Muscle layer of duodenum (tissue), 2 donors: ENCODE results near the gene KNG1.

ENCODE experiments used
- H3K27ac ChIP-seq: one replicate; pipeline ENCODE4 v1.7.0; 2013; ENCODE audit warnings: mild to moderate bottlenecking, low read length
- H3K27me3 ChIP-seq: one replicate; pipeline ENCODE4 v1.7.0; 2013; ENCODE audit warnings: low read depth, mild to moderate bottlenecking, control low read depth, low read length
- H3K36me3 ChIP-seq, 2 donors: one replicate each; pipeline ENCODE4 v1.7.0; 2013; ENCODE audit warnings: low read length in 2 of 2, control low read depth in 1 of 2, mild to moderate bottlenecking in 1 of 2; ENCODE audit not compliant: insufficient read depth in 2 of 2, control insufficient read depth in 1 of 2
- H3K4me1 ChIP-seq, 2 donors: one replicate each; pipeline ENCODE4 v1.7.0; 2013; ENCODE audit warnings: low read length in 2 of 2, mild to moderate bottlenecking in 2 of 2, control low read depth in 1 of 2, moderate library complexity in 1 of 2; ENCODE audit not compliant: insufficient read depth in 2 of 2, control insufficient read depth in 1 of 2
- H3K4me3 ChIP-seq, 2 donors: one replicate each; pipeline ENCODE4 v1.7.0; 2013; ENCODE audit warnings: low read length in 2 of 2, low read depth in 1 of 2, mild to moderate bottlenecking in 1 of 2
- H3K9me3 ChIP-seq, 2 donors: one replicate each; pipeline ENCODE4 v1.7.0; 2013; ENCODE audit warnings: low read length in 2 of 2, control low read depth in 1 of 2, mild to moderate bottlenecking in 1 of 2; ENCODE audit not compliant: control insufficient read depth in 1 of 2
- donor health status: healthy.

Gene KNG1

DNA sequence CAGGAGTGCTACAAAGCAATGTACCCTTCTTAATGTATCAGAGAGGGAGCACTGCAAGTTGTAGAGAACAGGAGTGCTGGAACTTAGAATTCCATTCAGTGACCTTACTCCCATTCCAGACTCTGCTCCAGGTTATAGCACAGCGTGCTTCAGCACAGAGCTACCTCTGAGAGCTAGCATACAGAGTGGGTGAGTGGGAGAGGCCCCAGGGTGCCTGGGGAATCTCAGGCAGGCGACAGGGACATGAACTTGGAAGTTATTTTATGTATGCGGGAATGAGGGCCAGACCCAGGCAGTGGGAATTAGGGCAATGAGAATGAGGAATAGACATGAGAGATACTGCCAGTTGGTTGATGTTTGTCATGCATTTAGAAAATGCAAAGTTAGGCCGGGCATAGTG lies 3.7 kb upstream of the KNG1 start:
- Histone ChIP-seq H3K4me3 (no peak overlapping the region), H3K27ac (no peak overlapping the region), H3K9me3 (no peaks in the 10 kb centered on the region), H3K27me3 (no peaks in the 10 kb centered on the region), H3K4me1 (no peaks in the 10 kb centered on the region), H3K36me3 (no peaks in the 10 kb centered on the region)

DNA sequence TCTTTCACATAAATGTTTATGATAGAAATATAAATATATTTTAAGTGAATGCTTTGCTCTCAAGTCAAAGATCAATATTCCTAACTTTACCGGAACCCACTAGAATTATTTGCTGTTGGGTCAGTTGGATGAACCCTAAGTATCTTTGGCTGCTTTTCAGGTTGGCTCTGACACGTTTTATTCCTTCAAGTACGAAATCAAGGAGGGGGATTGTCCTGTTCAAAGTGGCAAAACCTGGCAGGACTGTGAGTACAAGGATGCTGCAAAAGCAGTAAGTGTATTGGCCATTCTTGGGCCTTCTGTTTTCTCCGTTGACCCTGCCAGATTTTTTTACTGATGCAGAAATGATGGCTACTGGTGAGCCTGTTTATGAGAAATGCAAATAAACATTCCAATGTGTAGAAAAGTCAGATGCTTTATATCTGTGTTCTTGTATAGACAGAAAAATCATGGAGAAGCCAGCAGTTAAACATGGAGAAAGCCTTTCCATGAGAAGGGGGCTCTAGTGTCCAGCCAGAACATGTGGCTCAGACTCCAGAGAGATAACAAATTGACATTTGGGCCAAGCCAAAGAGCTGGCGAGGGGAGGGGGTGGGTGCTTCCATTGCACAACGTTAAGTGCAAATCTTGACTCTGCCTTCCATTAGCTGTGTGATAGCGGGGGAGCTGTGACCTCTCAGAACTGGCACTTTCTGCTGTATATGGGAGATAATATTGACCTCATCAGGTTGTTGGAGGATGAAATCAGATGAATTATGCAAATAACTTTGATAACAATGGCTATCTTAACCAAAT lies 3.0 kb downstream of the KNG1 start:
- Histone ChIP-seq H3K27me3 (no peaks in the 10 kb centered on the region), H3K4me1 (no peaks in the 10 kb centered on the region), H3K9me3 (no peaks in the 10 kb centered on the region), H3K4me3 (no peak overlapping the region), H3K27ac (no peak overlapping the region), H3K36me3 (no peaks in the 10 kb centered on the region)

DNA sequence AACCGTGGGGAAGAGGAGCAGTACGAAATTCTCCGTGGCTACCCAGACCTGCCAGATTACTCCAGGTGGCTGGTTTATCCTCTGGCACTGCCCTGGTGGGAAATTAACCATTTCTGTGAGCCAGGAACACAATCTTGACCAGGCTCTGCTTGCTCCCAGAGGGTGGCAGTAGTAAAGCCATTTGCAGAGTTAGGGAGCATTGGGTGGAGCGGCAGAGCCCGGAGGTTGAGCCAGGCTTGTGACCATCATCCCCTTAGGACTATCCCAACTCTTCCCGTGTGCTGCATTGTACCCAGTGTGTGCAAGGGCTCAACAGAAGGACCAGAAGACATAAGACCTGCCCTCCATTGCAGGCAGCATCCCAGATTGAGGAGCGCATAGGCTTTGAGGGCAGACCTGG lies 5.3 kb downstream of the KNG1 start:
- no peaks in the 10 kb centered on the region for H3K36me3 ChIP-seq
- no peak overlapping the region for H3K27ac ChIP-seq
- H3K27me3 ChIP-seq = no peaks in the 10 kb centered on the region
- H3K9me3 ChIP-seq = no peaks in the 10 kb centered on the region
- no peak overlapping the region for H3K4me3 ChIP-seq
- H3K4me1 ChIP-seq = no peaks in the 10 kb centered on the region

DNA sequence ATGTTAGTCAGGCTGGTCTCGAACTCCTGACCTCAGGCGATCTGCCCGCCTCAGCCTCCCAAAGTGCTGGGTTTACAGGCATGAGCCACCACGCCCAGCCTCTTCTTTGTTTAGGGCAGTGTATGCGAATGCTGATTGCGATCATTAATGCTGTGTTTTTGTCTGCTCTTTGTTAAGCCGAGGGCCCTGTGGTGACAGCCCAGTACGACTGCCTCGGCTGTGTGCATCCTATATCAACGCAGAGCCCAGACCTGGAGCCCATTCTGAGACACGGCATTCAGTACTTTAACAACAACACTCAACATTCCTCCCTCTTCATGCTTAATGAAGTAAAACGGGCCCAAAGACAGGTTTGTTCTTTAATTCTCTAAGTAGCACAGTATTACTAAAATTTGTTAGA lies 7.8 kb downstream of the KNG1 start:
- Histone ChIP-seq H3K27ac (no peak overlapping the region), H3K27me3 (no peaks in the 10 kb centered on the region), H3K4me3 (no peak overlapping the region), H3K36me3 (no peaks in the 10 kb centered on the region), H3K9me3 (no peaks in the 10 kb centered on the region), H3K4me1 (no peaks in the 10 kb centered on the region)

DNA sequence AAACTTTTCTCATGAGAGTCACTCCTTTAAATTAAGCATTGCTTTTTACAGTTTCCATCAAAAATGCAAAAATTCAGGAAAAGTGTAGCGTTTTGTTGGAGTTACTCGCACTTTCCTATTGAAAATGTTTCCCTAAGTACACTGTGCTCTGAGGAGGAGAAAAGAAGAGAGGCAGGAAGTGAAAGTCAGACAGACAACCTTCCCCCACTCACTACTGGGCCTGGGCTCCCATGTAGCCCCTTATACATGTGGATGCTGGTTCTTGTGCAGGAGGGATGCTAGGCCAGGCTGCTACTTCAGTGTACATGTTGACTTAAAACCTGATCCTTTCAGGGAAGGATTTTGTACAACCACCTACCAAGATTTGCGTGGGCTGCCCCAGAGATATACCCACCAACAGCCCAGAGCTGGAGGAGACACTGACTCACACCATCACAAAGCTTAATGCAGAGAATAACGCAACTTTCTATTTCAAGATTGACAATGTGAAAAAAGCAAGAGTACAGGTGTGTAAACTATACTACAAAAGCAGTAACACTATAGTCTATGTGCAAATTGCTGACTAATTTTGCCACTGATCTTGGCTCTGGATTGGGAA lies 15.1 kb downstream of the KNG1 start:
- Histone ChIP-seq H3K27me3 (no peaks in the 10 kb centered on the region), H3K4me3 (no peak overlapping the region), H3K27ac (no peak overlapping the region), H3K9me3 (no peaks in the 10 kb centered on the region), H3K4me1 (no peaks in the 10 kb centered on the region), H3K36me3 (no peaks in the 10 kb centered on the region)

DNA sequence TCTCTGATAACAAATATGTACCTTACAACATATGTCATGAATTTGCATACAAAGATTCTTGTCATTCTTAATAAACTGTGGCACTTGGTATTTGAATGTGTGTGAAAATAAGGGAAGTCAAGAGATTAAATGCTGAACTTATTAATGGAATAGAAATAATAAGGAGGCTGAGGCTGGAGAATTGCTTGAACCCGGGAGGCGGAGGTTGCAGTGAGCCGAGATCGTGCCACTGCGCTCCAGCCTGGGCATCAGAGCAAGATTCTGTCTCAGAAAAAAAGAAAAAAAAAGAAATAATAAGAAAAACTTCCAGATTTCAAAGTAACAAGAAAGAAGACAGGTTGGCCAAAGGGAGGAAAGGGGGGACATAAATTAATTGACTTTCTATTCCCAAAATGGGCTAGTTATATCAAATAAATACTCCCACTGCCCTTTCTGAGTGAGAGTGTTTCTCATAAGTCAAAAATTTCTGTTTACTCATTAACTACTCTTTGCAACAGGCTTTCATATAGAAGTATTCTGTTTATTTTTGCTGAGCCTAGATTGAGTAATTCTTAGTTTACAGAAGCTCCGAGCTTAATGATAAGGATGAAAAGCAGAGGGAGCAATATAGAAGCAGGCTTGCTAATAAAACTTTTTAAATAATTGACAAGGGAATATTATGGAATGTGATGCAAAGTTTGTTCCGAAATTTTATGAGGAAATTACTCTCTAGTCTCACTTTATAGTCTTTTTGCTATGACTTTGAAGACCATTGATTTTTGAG lies 25.6 kb downstream of the KNG1 start:
- Histone ChIP-seq H3K4me1 (no peaks in the 10 kb centered on the region), H3K27ac (no peak overlapping the region), H3K27me3 (no peaks in the 10 kb centered on the region), H3K36me3 (no peaks in the 10 kb centered on the region), H3K4me3 (no peak overlapping the region), H3K9me3 (no peaks in the 10 kb centered on the region)

DNA sequence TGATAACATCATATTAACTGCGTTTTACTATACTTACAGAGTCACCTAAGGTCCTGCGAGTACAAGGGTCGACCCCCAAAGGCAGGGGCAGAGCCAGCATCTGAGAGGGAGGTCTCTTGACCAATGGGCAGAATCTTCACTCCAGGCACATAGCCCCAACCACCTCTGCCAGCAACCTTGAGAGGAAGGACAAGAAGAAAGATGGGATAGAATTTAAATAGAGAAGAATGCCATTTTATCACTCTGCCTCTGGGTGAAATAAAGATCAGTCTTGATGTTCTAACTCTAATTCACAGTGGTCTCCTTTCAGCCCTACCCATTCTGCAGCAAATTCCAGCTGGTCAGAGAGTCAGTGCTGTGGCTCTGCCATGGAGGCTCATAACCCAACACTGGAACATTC lies 26.5 kb downstream of the KNG1 start:
- no peak overlapping the region for H3K4me3 ChIP-seq
- H3K27ac ChIP-seq = no peak overlapping the region
- H3K9me3 ChIP-seq = no peaks in the 10 kb centered on the region
- H3K36me3 ChIP-seq = no peaks in the 10 kb centered on the region
- no peaks in the 10 kb centered on the region for H3K27me3 ChIP-seq
- H3K4me1 ChIP-seq = no peaks in the 10 kb centered on the region

DNA sequence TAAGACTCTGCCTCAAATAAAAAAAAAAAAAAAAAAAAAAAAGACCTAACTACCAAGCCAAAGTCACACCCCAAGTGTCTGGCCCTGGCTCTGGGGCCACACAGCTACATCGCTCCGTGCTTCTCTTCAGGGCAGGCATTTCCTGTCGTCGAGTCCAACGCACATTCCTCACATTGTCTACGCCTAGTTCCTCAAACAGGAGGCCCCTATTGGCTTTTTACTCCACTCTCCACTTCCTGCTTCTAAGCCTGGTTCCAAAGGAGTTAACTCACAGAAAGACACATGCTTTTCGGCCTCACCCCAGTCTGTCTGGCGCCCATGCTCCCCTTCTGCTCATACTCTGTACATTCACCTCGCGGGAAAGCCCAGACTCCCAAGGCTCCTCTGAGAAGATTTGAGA lies 28.8 kb downstream of the KNG1 start:
- Histone ChIP-seq H3K27ac (no peak overlapping the region), H3K4me3 (no peak overlapping the region)

DNA sequence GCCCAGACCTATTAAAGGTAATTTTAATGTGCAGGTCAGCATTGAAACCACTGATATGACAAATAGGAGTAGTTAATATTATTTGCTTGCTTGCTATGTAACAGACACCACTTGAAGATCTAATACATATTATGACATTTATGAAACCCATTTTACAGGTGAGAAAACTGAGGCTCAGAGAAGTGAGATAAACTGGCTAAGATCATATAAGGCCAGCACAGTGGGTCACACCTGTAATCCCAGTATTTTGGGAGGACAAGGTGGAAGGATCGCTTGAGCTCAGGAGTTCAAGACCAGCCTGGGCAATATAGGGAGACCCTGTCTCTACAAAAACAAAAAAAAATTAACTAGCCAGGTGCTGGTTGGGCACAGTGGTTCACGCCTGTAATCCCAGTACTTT lies 33.2 kb downstream of the KNG1 start:
- Histone ChIP-seq H3K36me3 (no peaks in the 10 kb centered on the region), H3K4me1 (no peaks in the 10 kb centered on the region), H3K27me3 (no peaks in the 10 kb centered on the region), H3K4me3 (no peak overlapping the region), H3K27ac (no peak overlapping the region), H3K9me3 (no peaks in the 10 kb centered on the region)

More for the DNA sequence above, 28.8 kb downstream of the KNG1 start:
- no peaks in the 10 kb centered on the region for H3K9me3 ChIP-seq
- H3K4me1 ChIP-seq = no peaks in the 10 kb centered on the region
- H3K36me3 ChIP-seq = no peaks in the 10 kb centered on the region
- no peaks in the 10 kb centered on the region for H3K27me3 ChIP-seq

DNA sequence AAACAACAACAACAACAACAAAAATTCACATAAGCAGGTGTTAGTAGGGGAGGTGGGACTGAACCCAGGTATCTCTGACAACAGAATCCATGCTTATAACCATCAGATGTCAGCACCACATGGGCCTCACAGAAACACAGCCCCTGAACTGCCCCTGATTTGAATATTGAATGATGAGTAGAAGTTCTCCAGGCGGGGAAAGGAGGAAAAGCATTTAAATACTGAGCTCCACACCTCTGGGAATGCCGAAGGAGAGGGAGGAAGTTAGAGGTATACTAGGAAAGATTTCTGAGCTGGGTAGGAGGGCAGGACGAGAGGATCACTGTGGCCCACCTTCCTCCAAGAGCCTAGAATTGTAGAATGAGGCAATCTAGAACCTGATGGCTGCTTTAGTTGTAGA lies 34.3 kb downstream of the KNG1 start:
- H3K36me3 ChIP-seq = no peaks in the 10 kb centered on the region
- H3K9me3 ChIP-seq = no peaks in the 10 kb centered on the region
- no peaks in the 10 kb centered on the region for H3K27me3 ChIP-seq
- no peak overlapping the region for H3K27ac ChIP-seq
- H3K4me1 ChIP-seq = no peaks in the 10 kb centered on the region
- no peak overlapping the region for H3K4me3 ChIP-seq

DNA sequence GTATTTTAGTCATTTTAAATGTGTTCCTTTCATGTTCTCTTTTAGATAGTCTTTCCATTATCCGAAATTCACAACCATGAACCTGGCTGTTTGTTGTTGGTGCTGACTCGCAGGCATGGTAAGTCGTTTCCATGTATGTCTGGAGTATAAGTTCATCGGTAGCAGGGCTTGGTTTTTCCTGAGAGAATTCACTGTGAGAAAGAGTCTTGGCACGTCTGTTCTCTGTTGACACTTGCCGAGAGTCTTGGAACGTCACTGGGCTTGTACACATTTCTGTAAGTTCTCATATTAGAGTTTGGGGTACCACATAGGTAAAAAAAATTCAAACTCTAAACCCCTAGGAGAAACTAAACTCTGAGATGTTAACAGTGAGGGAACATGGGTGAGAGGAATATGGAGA lies 36.8 kb downstream of the KNG1 start:
- no peaks in the 10 kb centered on the region for H3K36me3 ChIP-seq
- no peaks in the 10 kb centered on the region for H3K9me3 ChIP-seq
- no peaks in the 10 kb centered on the region for H3K27me3 ChIP-seq
- H3K4me1 ChIP-seq = no peaks in the 10 kb centered on the region
- no peak overlapping the region for H3K27ac ChIP-seq
- no peak overlapping the region for H3K4me3 ChIP-seq
